MM.1S (cell line): Measurements from ENCODE around the gene PRDX2.
A peak's percentile ranks its signal among the peaks of the same experiment; 100 is the strongest.

Experiments
- DNase-seq: peaks from one replicate; pipeline ENCODE4 v3.0.0-alpha.2; 2015
- H2AFZ ChIP-seq: fragments of 300-600 bp; sonication (generic); 2 replicates; pipeline ENCODE4 v1.6.0; 2016; ENCODE audit warnings: antibody characterized with exemption, low read length
- H3F3A ChIP-seq: fragments of 300-600 bp; sonication (generic); 2 replicates; pipeline ENCODE4 v1.6.1; 2016; ENCODE audit warnings: mild to moderate bottlenecking, antibody characterized with exemption, low read length, moderate library complexity, mixed read lengths; ENCODE audit not compliant: insufficient read depth
- H3K27ac ChIP-seq: fragments of 300-600 bp; sonication (generic); 2 replicates; pipeline ENCODE4 v1.5.1; 2016; ENCODE audit warnings: mild to moderate bottlenecking, low read length
- H3K27me3 ChIP-seq: fragments of 300-600 bp; sonication (generic); replicated peaks from 2 replicates; pipeline ENCODE4 v1.6.0; 2016; ENCODE audit warnings: low read length; ENCODE audit not compliant: insufficient read depth
- H3K36me3 ChIP-seq: fragments of 300-600 bp; sonication (generic); replicated peaks from 2 replicates; pipeline ENCODE4 v1.6.1; 2016; ENCODE audit warnings: mild to moderate bottlenecking, low read length, mixed read lengths; ENCODE audit not compliant: insufficient read depth
- H3K4me1 ChIP-seq: fragments of 300-600 bp; sonication (generic); 2 replicates; pipeline ENCODE4 v1.6.1; 2016; ENCODE audit warnings: low read length, mixed read lengths
- H3K4me2 ChIP-seq: fragments of 300-600 bp; sonication (generic); 2 replicates; pipeline ENCODE4 v1.6.0; 2016; ENCODE audit warnings: low read depth, low read length
- H3K4me3 ChIP-seq: fragments of 300-600 bp; sonication (generic); 2 replicates; pipeline ENCODE4 v1.5.1; 2016; ENCODE audit warnings: low read length, mixed read lengths
- H3K79me2 ChIP-seq: fragments of 300-600 bp; sonication (generic); 2 replicates; pipeline ENCODE4 v1.6.1; 2016; ENCODE audit warnings: mixed run types, low read length, mixed read lengths
- H3K9ac ChIP-seq: fragments of 300-600 bp; sonication (generic); 2 replicates; pipeline ENCODE4 v1.6.1; 2016; ENCODE audit warnings: low read length, mixed read lengths
- H3K9me2 ChIP-seq: fragments of 300-600 bp; sonication (generic); replicated peaks from 2 replicates; pipeline ENCODE4 v1.6.1; 2016; ENCODE audit warnings: mild to moderate bottlenecking, low read length, mixed read lengths; ENCODE audit not compliant: insufficient read depth
- H3K9me3 ChIP-seq: fragments of 300-600 bp; sonication (generic); replicated peaks from 2 replicates; pipeline ENCODE4 v1.6.1; 2016; ENCODE audit warnings: mild to moderate bottlenecking, low read length, mixed read lengths; ENCODE audit not compliant: insufficient read depth
- H4K20me1 ChIP-seq: fragments of 300-600 bp; sonication (generic); 2 replicates; pipeline ENCODE4 v1.6.1; 2016; ENCODE audit warnings: mild to moderate bottlenecking, low read length, moderate library complexity, mixed read lengths; ENCODE audit not compliant: insufficient read depth
- CTCF ChIP-seq: fragments of 300-600 bp; sonication (generic); IDR thresholded peaks from 2 replicates; pipeline ENCODE4 v1.5.1; 2016; ENCODE audit warnings: antibody characterized with exemption, low read length, mixed read lengths
- EZH2 ChIP-seq: fragments of 300-600 bp; sonication (generic); optimal IDR thresholded peaks from 2 replicates; pipeline ENCODE3; 2017; ENCODE audit warnings: low read depth, mild to moderate bottlenecking, antibody characterized with exemption, low read length, mixed read lengths
- EZH2phosphoT487 ChIP-seq: fragments of 300-600 bp; sonication (generic); IDR thresholded peaks from 2 replicates; pipeline ENCODE4 v1.6.1; 2018; ENCODE audit warnings: antibody characterized with exemption, low read length

PRDX2 gene

DNA sequence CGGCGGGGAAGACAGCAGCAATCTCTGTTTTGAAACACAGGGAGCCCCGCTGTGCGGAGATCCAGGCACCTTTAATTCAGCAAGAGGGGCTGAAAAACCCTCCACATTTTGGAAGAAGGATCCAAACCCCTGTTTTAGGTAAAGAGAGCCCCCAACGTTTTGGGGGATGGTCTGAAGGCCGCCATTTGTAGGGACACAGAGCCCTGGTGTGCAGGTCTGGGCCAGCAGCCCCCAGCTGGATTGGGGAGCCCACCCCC is 22.8 kb downstream of the PRDX2 start:
- Histone ChIP-seq H3K4me2 (peak overlapping the region; percentile 99; the same call in 1 of the 2 replicates), H3K79me2 (no peaks in the 10 kb centered on the region), H3F3A (peaks cover 12% of the 10 kb centered on the region), H3K27me3 (no peaks in the 10 kb centered on the region), H3K9me3 (no peaks in the 10 kb centered on the region), H3K9me2 (no peaks in the 10 kb centered on the region), H4K20me1 (no peaks in the 10 kb centered on the region), H3K36me3 (no peaks in the 10 kb centered on the region), H3K4me3 (no peak overlapping the region), H2AFZ (peak overlapping the region; percentile 99), H3K9ac (no peak overlapping the region), H3K27ac (no peak overlapping the region), H3K4me1 (peaks cover 21% of the 10 kb centered on the region)
- no peak for DNase-seq
- no peak for TF ChIP-seq EZH2

- Histone ChIP-seq H3K9me3 (no peaks in the 10 kb centered on the region), H3K36me3 (no peaks in the 10 kb centered on the region), H3K4me1 (peaks cover 24% of the 10 kb centered on the region), H3K4me3 (peak overlapping the region; percentile 88), H3F3A (peaks cover 10% of the 10 kb centered on the region), H3K9ac (peak overlapping the region; percentile 68), H4K20me1 (no peaks in the 10 kb centered on the region), H3K27ac (no peak overlapping the region), H2AFZ (peak overlapping the region; percentile 99), H3K27me3 (no peaks in the 10 kb centered on the region), H3K9me2 (no peaks in the 10 kb centered on the region), H3K4me2 (peak overlapping the region; percentile 99), H3K79me2 (no peaks in the 10 kb centered on the region)
- TF ChIP-seq EZH2phosphoT487 (no peak), EZH2 (no peak), CTCF (no peak)
- peak; percentile 27 for DNase-seq
These were observed 23.3 kb downstream of the PRDX2 start for GRCh38 chr19:12778017-12778904.

DNA sequence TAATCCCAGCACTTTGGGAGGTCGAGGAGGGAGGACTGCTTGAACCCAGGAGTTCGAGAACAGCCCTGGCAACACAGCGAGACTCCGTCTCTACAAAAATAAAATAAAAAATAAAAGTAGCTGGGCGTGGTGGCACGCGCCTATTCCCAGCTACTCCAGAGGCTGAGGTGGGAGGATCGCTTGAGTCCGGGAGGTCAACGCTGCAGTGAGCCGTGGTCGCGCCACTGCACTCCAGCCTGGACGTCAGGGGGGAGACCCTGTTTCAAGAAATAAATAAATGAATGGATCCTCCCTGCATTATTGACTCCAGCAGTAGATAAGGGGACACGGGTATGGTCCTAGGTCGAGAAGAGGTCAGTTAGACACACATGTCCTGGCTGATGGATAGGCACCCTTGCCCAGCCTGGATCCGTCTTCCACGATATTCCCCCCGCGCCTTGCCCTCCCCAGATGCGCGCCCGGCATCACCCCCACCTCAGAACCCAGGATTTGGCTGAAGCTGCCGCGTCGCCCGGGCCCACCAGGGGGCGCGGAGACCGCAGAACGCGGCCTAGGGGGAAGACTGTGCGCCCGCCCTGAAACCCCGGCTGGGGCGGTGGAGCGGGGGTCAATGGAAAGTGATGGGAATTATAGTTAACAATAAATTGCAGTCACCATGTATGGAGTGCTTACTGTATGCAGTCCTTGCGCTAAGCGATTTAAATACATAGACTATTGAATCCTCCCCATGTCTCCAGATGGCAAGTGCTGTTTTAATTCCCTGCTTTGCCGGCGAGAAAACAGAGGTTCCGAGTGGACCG is 24.2 kb downstream of the PRDX2 start:
- H3K27ac ChIP-seq: no peak overlapping the region

More for the DNA sequence above, 24.2 kb downstream of the PRDX2 start:
- Histone ChIP-seq H3K9me2 (no peaks in the 10 kb centered on the region), H3F3A (peaks cover 9% of the 10 kb centered on the region; the same call in 1 of the 2 replicates), H3K9ac (peak overlapping the region; percentile 68; the same call in 1 of the 2 replicates), H3K4me3 (peak overlapping the region; percentile 88), H3K4me2 (peak overlapping the region; percentile 99), H3K27me3 (no peaks in the 10 kb centered on the region), H3K36me3 (no peaks in the 10 kb centered on the region), H2AFZ (peak overlapping the region; percentile 99), H3K79me2 (no peaks in the 10 kb centered on the region), H3K9me3 (no peaks in the 10 kb centered on the region), H3K4me1 (peaks cover 20% of the 10 kb centered on the region), H4K20me1 (no peaks in the 10 kb centered on the region)
- TF ChIP-seq EZH2: no peak
- no peak for TF ChIP-seq EZH2phosphoT487
- peak; percentile 97 for TF ChIP-seq CTCF
- DNase-seq: peak; percentile 72
